Pancreas (tissue), 10 donors: ENCODE measurements around the gene POGLUT2. TPM values are rescaled to one million over a fixed set of nuclear protein-coding genes. Genes with fewer than 3 reads are reported as not detected.

Experiments
- ATAC-seq, 4 donors: fragments of 200-7000 bp; cut with Tn5 transposase; one replicate each; pipeline versions ENCODE4 v1.8.0 to v1.9.1; 2020; ENCODE audit warnings: mild to moderate bottlenecking in 4 of 4, moderate library complexity in 4 of 4
- DNase-seq, 6 donors: peaks; one replicate each; pipeline ENCODE4 v3.0.0-alpha.2; 2020
- FAIRE-seq: peaks from 2 replicates; lab custom pipeline; 2012; peaks lifted over from hg19 to GRCh38; lab: Jason Lieb, UNC
- H3K27ac ChIP-seq, 4 donors: fragments of 200-600 bp; sonication (generic); 1 replicate in 3 of 4; 2 replicates in 1 of 4; pipeline versions ENCODE4 v1.5.0 to v1.8.0; 2020
- H3K27me3 ChIP-seq, 4 donors: fragments of 200-600 bp; one replicate each; pipeline ENCODE4 v1.8.0; 2021
- H3K36me3 ChIP-seq, 3 donors: fragments of 200-600 bp; sonication (generic) in 1 of 3; one replicate each; pipeline versions ENCODE4 v1.5.0 to v1.8.0; 2020 to 2021
- H3K4me1 ChIP-seq, 3 donors: fragments of 200-600 bp; one replicate each; pipeline ENCODE4 v1.8.0; 2021
- H3K4me3 ChIP-seq, 4 donors: fragments of 200-600 bp; sonication (generic) in 2 of 4; one replicate each; pipeline versions ENCODE4 v1.5.0 to v1.8.0; 2020 to 2021
- H3K9me3 ChIP-seq, 4 donors: fragments of 200-600 bp; one replicate each; pipeline ENCODE4 v1.8.0; 2021
- CTCF ChIP-seq, 4 donors: fragments of 200-600 bp; sonication (generic) in 3 of 4; IDR thresholded peaks; one replicate each; pipeline versions ENCODE4 v1.5.0 to v1.8.0; 2021; ENCODE audit warnings: antibody characterized with exemption in 4 of 4
- WGBS, 2 donors: extraction: QIAGEN DNeasy Blood & Tissue Kit; methylation state at CpG; one replicate each; pipeline ENCODE4 v1.1.7; 2013; 5-methylcytosine and 5-hydroxymethylcytosine counted together
- intact Hi-C, 3 donors: fragments of 100-400 bp; cut with DNase I; formaldehyde crosslinking; loops; one replicate each; pipeline versions ENCODE4 v1.11.1 to v1.14.2; 2022
- polyA plus RNA-seq, 2 donors: library from polyadenylated mRNA; stranded (reverse); fragments of 200-250 nt; gene quantifications; one replicate each; pipeline ENCODE4 v1.2.3, GENCODE V29; 2013
- total RNA-seq, 6 donors: library from RNA; stranded (reverse); fragmentation: NEBNext Ultra II Directional in 4 of 6; extraction: Animal tissue kit (Norgen Biotek cat#: 25700) in 4 of 6; gene quantifications; one replicate each; pipeline versions ENCODE4 v1.2.1 to v1.2.4, GENCODE V29; 2021 to 2023
- donor health status: healthy with polysubstance abuse.
- donor health status: DM: no; HTN: no; CAD: no; lungs with moderate emphysema.
- donor health status: DM: no; HTN: no; CAD: no.
- donor health status: control.
- donor health status: control.
- donor health status: Bipolar disorder and iron deficiency.
- donor health status: DM: yes; HTN: yes; CAD: no.
- donor health status: DM: no; HTN: no; CAD: no.
- donor health status: DM: no; HTN: no; CAD: no.
- donor health status: DM: yes; HTN: yes; CAD: no.

The POGLUT2 gene
- total and polyA plus RNA-seq, 8 donors: 0.60 to 4.2 (median 1.1) TPM

DNA sequence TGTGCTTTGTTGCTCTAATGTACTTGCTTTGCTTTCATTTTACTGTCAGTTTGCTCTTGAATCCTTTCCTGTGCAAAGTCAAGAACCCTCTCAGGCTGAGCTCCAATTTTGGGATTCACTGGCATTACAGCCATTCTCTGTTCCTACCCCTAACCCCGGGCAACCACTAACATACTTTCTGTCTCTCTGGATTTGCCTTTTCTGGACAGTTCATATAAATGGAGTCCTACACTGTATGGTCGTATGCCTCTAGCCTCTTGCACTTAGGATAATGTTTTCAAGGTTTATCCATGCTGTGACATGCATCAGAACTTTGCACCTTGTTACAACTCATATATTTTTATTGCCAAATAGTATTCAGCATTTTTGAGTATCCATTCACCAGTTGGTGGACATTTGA lies 22.5 kb downstream of the POGLUT2 start:
- H3K27ac ChIP-seq: no peak overlapping the region
- no peak for FAIRE-seq
- intact Hi-C loops: no loop called here

GRCh38 chr13:102774591-102775520 lies 23.9 kb downstream of the POGLUT2 start:
- no peak for FAIRE-seq
- Histone ChIP-seq H3K4me3 (peak overlapping the region in 1 of 4 donors; percentile 91), H3K27ac (peak overlapping the region in 2 of 4 donors; percentile 11 to 84), H3K9me3 (no peaks in the 10 kb centered on the region), H3K36me3 (no peaks in the 10 kb centered on the region), H3K27me3 (no peaks in the 10 kb centered on the region), H3K4me1 (peaks cover 0 to 3% (median 0%) of the 10 kb centered on the region in 3 donors)
- no peak for ATAC-seq
- intact Hi-C loops: no loop called here
- 81 to 82% methylated on average over 14 of the region's 14 CpGs for WGBS, 2 donors
- DNase-seq: no peak
- TF ChIP-seq CTCF (IDR thresholded peaks at IDR 0.05): no peak

More for the DNA sequence above, 22.5 kb downstream of the POGLUT2 start:
- no peak for TF ChIP-seq CTCF (IDR thresholded peaks at IDR 0.05)
- Histone ChIP-seq H3K27me3 (no peaks in the 10 kb centered on the region), H3K36me3 (no peaks in the 10 kb centered on the region), H3K4me1 (peaks cover 0 to 3% (median 0%) of the 10 kb centered on the region in 3 donors), H3K9me3 (no peaks in the 10 kb centered on the region), H3K4me3 (no peak overlapping the region)
- DNase-seq (no peak), ATAC-seq (no peak)
- WGBS, 2 donors: 67 to 80% methylated on average over 2 of the region's 2 CpGs

DNA sequence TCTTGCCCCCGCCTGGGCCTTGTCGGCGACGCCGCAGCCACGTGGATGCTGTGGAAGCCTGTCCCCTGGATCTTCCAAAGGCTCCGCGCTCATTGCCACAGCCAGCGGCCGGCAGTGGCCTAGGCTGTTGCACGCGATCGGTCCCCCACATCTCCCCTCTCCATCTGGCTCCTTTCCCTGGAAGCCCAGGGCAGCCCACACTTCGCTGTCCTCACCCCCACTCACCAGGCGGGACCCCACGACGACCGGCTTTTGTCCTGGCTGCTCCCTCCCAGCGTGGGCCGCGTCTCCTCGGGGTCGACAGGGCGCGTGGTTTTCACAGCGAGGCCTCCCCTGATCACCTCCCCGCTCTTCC lies 24.6 kb downstream of the POGLUT2 start:
- H3K9me3 ChIP-seq: no peaks in the 10 kb centered on the region
- H3K4me1 ChIP-seq: peaks cover 0 to 3% (median 0%) of the 10 kb centered on the region in 3 donors
- TF ChIP-seq CTCF (IDR thresholded peaks at IDR 0.05): no peak
- WGBS, 2 donors: 66 to 68% methylated on average over 27 of the region's 27 CpGs
- H3K27me3 ChIP-seq: no peaks in the 10 kb centered on the region
- DNase-seq (peak in 4 of 6 donors; percentile 22 to 79 (median 44)), ATAC-seq (peak; percentile 3 to 11 (median 6)), FAIRE-seq (no peak)
- H3K27ac ChIP-seq: peak overlapping the region; percentile 74 to 84 (median 81)
- intact Hi-C loops: no loop called here
- no peaks in the 10 kb centered on the region for H3K36me3 ChIP-seq
- H3K4me3 ChIP-seq: peak overlapping the region; percentile 43 to 91 (median 80)

DNA sequence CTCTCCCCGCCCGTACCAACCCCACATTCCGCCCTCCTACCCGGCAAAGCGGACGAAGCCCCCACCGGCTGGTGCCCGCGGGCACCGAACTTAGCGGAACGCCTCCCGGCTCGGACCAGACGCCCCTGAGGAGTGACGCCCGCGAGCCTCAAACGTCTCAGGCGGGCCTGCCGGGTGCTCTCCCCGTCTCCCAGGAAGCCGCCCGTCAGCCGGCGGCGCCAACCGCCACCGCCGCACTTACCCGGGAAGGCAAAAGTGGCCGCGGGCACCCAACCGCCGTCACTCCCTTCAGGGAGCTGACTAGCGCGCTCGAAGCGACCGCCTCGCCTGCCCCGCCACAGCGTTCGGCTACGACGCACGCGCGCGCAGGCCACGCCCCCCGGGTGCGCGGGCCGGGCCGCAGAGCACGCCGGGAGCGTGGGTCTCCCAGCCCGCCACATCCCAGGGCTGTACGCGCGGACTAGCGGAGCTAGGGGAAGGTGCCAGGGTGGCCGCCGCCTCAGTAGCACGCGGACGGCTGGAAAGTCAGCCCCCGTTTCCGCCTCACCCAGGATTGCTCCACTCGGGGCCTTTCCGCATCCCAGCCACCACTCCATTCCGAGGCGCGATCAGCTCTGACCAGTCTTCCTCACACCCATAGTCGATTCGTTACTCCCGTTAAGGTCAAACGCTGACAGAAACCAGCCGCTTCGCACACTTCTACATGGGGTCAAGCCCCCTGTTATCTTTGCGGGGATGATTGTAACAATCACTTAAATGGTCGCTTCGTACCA lies 25.1 kb downstream of the POGLUT2 start, which contains the start of gene TEX30:
Gene TEX30 (minus strand): TSS at position 346 of the 773 bp plus-strand sequence. CDS start 3,760 bp downstream, outside the sequence.
- no peak for TF ChIP-seq CTCF (IDR thresholded peaks at IDR 0.05)
- H3K27ac ChIP-seq: peak within 1 kb of the TSS; percentile 74 to 84 (median 81)
- DNase-seq (peak; percentile 76 to 95 (median 90)), ATAC-seq (peak; percentile 98 to 100 (median 99)), FAIRE-seq (no peak)
- H3K9me3 ChIP-seq: no peaks in the 10 kb centered on the region
- 1% methylated on average over 68 to 85 of the region's 85 CpGs for WGBS, 2 donors
- peak within 1 kb of the TSS; percentile 43 to 91 (median 80) for H3K4me3 ChIP-seq
- no peaks in the 10 kb centered on the region for H3K36me3 ChIP-seq
- H3K27me3 ChIP-seq: no peaks in the 10 kb centered on the region
- H3K4me1 ChIP-seq: peaks cover 0 to 3% (median 0%) of the 10 kb centered on the region in 3 donors
- intact Hi-C loops: no loop called here
